ENCODE data around the gene OR8B2. TPM values are rescaled to one million over a fixed set of nuclear protein-coding genes. Genes with fewer than 3 reads are reported as not detected.
"Not testable (repeated sequence)": the region's sequence is repeated elsewhere in the genome, so short reads cannot be mapped to it uniquely, and the experiment has no call there.

Gene OR8B2
- polyA plus RNA-seq, 3 donors = not detected

DNA sequence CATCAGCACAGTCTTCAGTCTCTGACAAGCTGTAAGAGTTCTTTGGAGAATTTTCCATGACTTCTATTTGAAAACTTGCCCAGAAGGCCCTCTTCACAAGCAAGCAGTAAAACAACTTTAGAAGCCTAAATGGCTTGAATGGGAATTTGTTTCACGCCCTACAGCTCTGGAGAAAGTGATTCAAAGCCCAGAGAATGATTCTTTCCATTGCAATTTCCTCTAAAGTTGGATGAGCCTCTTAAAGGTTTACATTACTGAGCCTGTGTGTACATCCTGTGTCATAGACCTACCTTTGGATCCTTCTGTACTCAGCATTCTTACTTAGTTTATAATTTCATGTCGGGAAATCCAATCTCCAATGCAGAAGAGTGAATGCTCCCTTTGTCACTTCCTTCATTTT is 21.3 kb upstream of the OR8B2 start:
- Histone ChIP-seq H3K4me2 (replicated peaks; ENCODE audit: extremely low read depth, low read length, poor library complexity, severe bottlenecking) (no peak overlapping the region), H4K20me1 (ENCODE audit: insufficient read depth, low read length) (no peaks in the 10 kb centered on the region), H3K4me3 (replicated peaks in 1 of 3; ENCODE audit: low read depth in 2 of 3, low read length in 3 of 3) (no peak overlapping the region), H3K9ac (ENCODE audit: insufficient read depth, low read length, poor library complexity, severe bottlenecking) (no peak overlapping the region), H3K79me2 (ENCODE audit: insufficient read depth, low read length) (no peaks in the 10 kb centered on the region), H3K36me3 (replicated peaks in 1 of 2; ENCODE audit: control insufficient read depth in 1 of 2, insufficient read depth in 2 of 2, low read length in 2 of 2) (no peaks in the 10 kb centered on the region), H2AFZ (ENCODE audit: insufficient read depth, low read depth, low read length, poor library complexity, severe bottlenecking) (no peak overlapping the region), H3K27me3 (ENCODE audit: control insufficient read depth in 2 of 2, insufficient read depth in 2 of 2, low read length in 2 of 2) (no peaks in the 10 kb centered on the region), H3K9me3 (replicated peaks in 1 of 2; ENCODE audit: control insufficient read depth in 1 of 2, insufficient read depth in 1 of 2, low read length in 2 of 2) (no peaks in the 10 kb centered on the region), H3K27ac (ENCODE audit: low read depth in 1 of 2, low read length in 2 of 2) (no peak overlapping the region), H3K4me1 (ENCODE audit: control insufficient read depth in 1 of 2, insufficient read depth in 2 of 2, low read length in 2 of 2) (no peaks in the 10 kb centered on the region)
- WGBS (ENCODE audit: insufficient coverage) = 100% methylated on average over 2 of the region's 2 CpGs
- Mint-ChIP-seq H3K36me3 (no peaks in the 10 kb centered on the region), H3K4me3 (no peak overlapping the region), H3K4me1 (peaks cover 9% of the 10 kb centered on the region), H3K27ac (no peak overlapping the region), H3K9me3 (no peaks in the 10 kb centered on the region), H3K27me3 (ENCODE audit: low read depth in 3 of 3) (peaks cover 5 to 13% (median 7%) of the 10 kb centered on the region in 3 donors)
- DNase-seq = no peak
- TF ChIP-seq, protein P1, sequence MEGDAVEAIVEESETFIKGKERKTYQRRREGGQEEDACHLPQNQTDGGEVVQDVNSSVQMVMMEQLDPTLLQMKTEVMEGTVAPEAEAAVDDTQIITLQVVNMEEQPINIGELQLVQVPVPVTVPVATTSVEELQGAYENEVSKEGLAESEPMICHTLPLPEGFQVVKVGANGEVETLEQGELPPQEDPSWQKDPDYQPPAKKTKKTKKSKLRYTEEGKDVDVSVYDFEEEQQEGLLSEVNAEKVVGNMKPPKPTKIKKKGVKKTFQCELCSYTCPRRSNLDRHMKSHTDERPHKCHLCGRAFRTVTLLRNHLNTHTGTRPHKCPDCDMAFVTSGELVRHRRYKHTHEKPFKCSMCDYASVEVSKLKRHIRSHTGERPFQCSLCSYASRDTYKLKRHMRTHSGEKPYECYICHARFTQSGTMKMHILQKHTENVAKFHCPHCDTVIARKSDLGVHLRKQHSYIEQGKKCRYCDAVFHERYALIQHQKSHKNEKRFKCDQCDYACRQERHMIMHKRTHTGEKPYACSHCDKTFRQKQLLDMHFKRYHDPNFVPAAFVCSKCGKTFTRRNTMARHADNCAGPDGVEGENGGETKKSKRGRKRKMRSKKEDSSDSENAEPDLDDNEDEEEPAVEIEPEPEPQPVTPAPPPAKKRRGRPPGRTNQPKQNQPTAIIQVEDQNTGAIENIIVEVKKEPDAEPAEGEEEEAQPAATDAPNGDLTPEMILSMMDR (IDR thresholded peaks at IDR 0.05) = no peak
- intact Hi-C loops (cut with micrococcal nuclease) = no loop called here

DNA sequence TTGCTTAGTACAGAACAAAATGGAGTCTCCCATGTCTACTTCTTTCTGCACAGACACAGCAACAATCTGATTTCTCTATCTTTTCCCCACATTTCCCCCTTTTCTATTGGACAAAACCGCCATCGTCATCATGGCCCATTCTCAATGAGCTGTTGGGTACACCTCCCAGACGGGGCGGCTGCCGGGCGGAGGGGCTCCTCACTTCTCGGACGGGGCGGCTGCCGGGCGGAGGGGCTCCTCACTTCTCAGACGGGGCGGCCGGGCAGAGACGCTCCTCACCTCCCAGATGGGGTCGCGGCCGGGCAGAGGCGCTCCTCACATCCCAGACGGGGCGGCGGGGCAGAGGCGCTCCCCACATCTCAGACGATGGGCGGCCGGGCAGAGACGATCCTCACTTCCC is 18.9 kb upstream of the OR8B2 start:
- H3K4me1 Mint-ChIP-seq; H3K9ac ChIP-seq (ENCODE audit: insufficient read depth, low read length, poor library complexity, severe bottlenecking); DNase-seq; H3K9me3 ChIP-seq (replicated peaks in 1 of 2; ENCODE audit: control insufficient read depth in 1 of 2, insufficient read depth in 1 of 2, low read length in 2 of 2); H2AFZ ChIP-seq (ENCODE audit: insufficient read depth, low read depth, low read length, poor library complexity, severe bottlenecking); H3K27ac ChIP-seq (ENCODE audit: low read depth in 1 of 2, low read length in 2 of 2); H3K4me1 ChIP-seq (ENCODE audit: control insufficient read depth in 1 of 2, insufficient read depth in 2 of 2, low read length in 2 of 2); H3K36me3 ChIP-seq (replicated peaks in 1 of 2; ENCODE audit: control insufficient read depth in 1 of 2, insufficient read depth in 2 of 2, low read length in 2 of 2); H3K27ac Mint-ChIP-seq; H3K9me3 Mint-ChIP-seq; H3K36me3 Mint-ChIP-seq; H4K20me1 ChIP-seq (ENCODE audit: insufficient read depth, low read length); H3K4me3 Mint-ChIP-seq; H3K27me3 ChIP-seq (ENCODE audit: control insufficient read depth in 2 of 2, insufficient read depth in 2 of 2, low read length in 2 of 2); H3K4me2 ChIP-seq (replicated peaks; ENCODE audit: extremely low read depth, low read length, poor library complexity, severe bottlenecking); intact Hi-C loops (cut with micrococcal nuclease); H3K4me3 ChIP-seq (replicated peaks in 1 of 3; ENCODE audit: low read depth in 2 of 3, low read length in 3 of 3); H3K79me2 ChIP-seq (ENCODE audit: insufficient read depth, low read length): not testable (repeated sequence)
- WGBS (ENCODE audit: insufficient coverage) = 84% methylated on average over 8 of the region's 27 CpGs
- peaks cover 5 to 10% (median 7%) of the 10 kb centered on the region in 3 donors for H3K27me3 Mint-ChIP-seq (ENCODE audit: low read depth in 3 of 3)

All from CD14-positive monocyte (primary cell).